Endothelial cell of umbilical vein (primary cell): ENCODE results near the gene PSMA4. TPM values are rescaled to one million over a fixed set of nuclear protein-coding genes. Genes with fewer than 3 reads are reported as not detected.

Source experiments
- BruUV-seq: library from RNA; stranded (reverse); fragments of 400-500 nt; replicated peaks from 2 replicates; lab custom pipeline; 2021; lab: Mats Ljungman, UMichigan
- CTCF ChIA-PET: fragments of 300-600, 350-600 bp; sonication (Branson Sonifier 250); formaldehyde crosslinking; loops from one replicate; lab custom pipeline; 2021; ENCODE audit warnings: antibody characterized with exemption, inconsistent platforms; lab: Charles Lee
- POLR2A ChIA-PET: fragments of 300-600, 350-600 bp; sonication (Branson Sonifier 250); formaldehyde crosslinking; loops from one replicate; lab custom pipeline; 2021; ENCODE audit warnings: antibody characterized with exemption, inconsistent platforms; lab: Charles Lee
- DNase-seq: peaks from one replicate; pipeline ENCODE4 v3.0.0-alpha.2; 2011; ENCODE audit warnings: low read depth, low spot score
- FAIRE-seq: peaks from 2 replicates; lab custom pipeline; 2011; peaks lifted over from hg19 to GRCh38; lab: Jason Lieb, UNC
- H2AFZ ChIP-seq: 2 replicates; pipeline ENCODE4 v1.6.0; 2012; ENCODE audit warnings: low read depth, low read length, control low read depth, inconsistent platforms
- H3K27ac ChIP-seq: 2 replicates; pipeline ENCODE4 v1.5.1; 2011; ENCODE audit warnings: low read depth, mild to moderate bottlenecking, control low read depth, low read length, moderate library complexity; ENCODE audit not compliant: insufficient read depth
- H3K27me3 ChIP-seq, 2 experiments: 2 replicates each; pipeline versions ENCODE4 v1.6.0 to v1.6.1; 2011; ENCODE audit warnings: low read length in 2 of 2, mixed read lengths in 1 of 2; ENCODE audit not compliant: control insufficient read depth in 2 of 2, insufficient read depth in 2 of 2
- H3K36me3 ChIP-seq, 2 experiments: 2 replicates in 1 of 2; 3 replicates in 1 of 2; pipeline ENCODE4 v1.5.1; 2011; ENCODE audit warnings: low read length in 2 of 2, mild to moderate bottlenecking in 1 of 2, moderate library complexity in 1 of 2; ENCODE audit not compliant: control insufficient read depth in 2 of 2, insufficient read depth in 2 of 2; ENCODE audit errors: extremely low read depth in 1 of 2
- H3K4me1 ChIP-seq: 3 replicates; pipeline ENCODE4 v1.5.1; 2011; ENCODE audit warnings: mild to moderate bottlenecking, low read length; ENCODE audit not compliant: control insufficient read depth, insufficient read depth; ENCODE audit errors: extremely low read depth
- H3K4me2 ChIP-seq: 2 replicates; pipeline ENCODE4 v1.6.1; 2011; ENCODE audit warnings: low read length, control low read depth, mixed read lengths; ENCODE audit not compliant: insufficient read depth
- H3K4me3 ChIP-seq, 3 experiments: fragments of 200-600 bp in 1 of 3; sonication (generic), shearing (Covaris generic) in 1 of 3; replicated peaks in 1 of 3; 2 replicates each; pipeline ENCODE4 v1.5.1; 2011 to 2016; ENCODE audit warnings: control low read depth in 3 of 3, low read length in 3 of 3, mild to moderate bottlenecking in 2 of 3, inconsistent platforms in 1 of 3, low read depth in 1 of 3, moderate library complexity in 1 of 3; ENCODE audit not compliant: insufficient read depth in 1 of 3
- H3K79me2 ChIP-seq: 2 replicates; pipeline ENCODE4 v1.6.0; 2012; ENCODE audit warnings: low read length, inconsistent platforms; ENCODE audit not compliant: control insufficient read depth, insufficient read depth
- H3K9ac ChIP-seq: replicated peaks from 2 replicates; pipeline ENCODE3; 2011; ENCODE audit warnings: low read length, control low read depth; ENCODE audit not compliant: insufficient read depth; ENCODE audit errors: extremely low read depth
- H3K9me1 ChIP-seq: replicated peaks from 3 replicates; pipeline ENCODE4 v1.6.0; 2011; ENCODE audit warnings: mild to moderate bottlenecking, low read length; ENCODE audit not compliant: control insufficient read depth, insufficient read depth; ENCODE audit errors: extremely low read depth
- H3K9me3 ChIP-seq: replicated peaks from 2 replicates; pipeline ENCODE4 v1.5.1; 2012; ENCODE audit warnings: low read length, inconsistent platforms; ENCODE audit not compliant: control insufficient read depth, insufficient read depth
- H4K20me1 ChIP-seq: replicated peaks from 2 replicates; pipeline ENCODE3; 2011; ENCODE audit warnings: mild to moderate bottlenecking, low read length; ENCODE audit not compliant: control insufficient read depth, insufficient read depth; ENCODE audit errors: extremely low read depth
- EZH2 ChIP-seq: IDR thresholded peaks from 2 replicates; pipeline ENCODE4 v1.6.1; 2012; ENCODE audit warnings: borderline replicate concordance, low read depth, mild to moderate bottlenecking, moderate library complexity, low read length, inconsistent platforms; ENCODE audit not compliant: severe bottlenecking
- FOS ChIP-seq: IDR thresholded peaks from 2 replicates; pipeline ENCODE4 v1.6.1; 2011; ENCODE audit warnings: mild to moderate bottlenecking, low read length, moderate library complexity, borderline replicate concordance; ENCODE audit not compliant: insufficient read depth
- GATA2 ChIP-seq: IDR thresholded peaks from 2 replicates; pipeline ENCODE4 v1.7.0; 2011; ENCODE audit warnings: low read depth, mild to moderate bottlenecking, moderate library complexity, mixed read lengths, low read length; ENCODE audit not compliant: insufficient read length, insufficient read depth
- JUN ChIP-seq: IDR thresholded peaks from 2 replicates; pipeline ENCODE4 v1.6.1; 2011; ENCODE audit warnings: borderline replicate concordance, low read depth; ENCODE audit not compliant: insufficient read length, insufficient read depth
- MYC ChIP-seq: IDR thresholded peaks from one replicate; pipeline ENCODE4 v1.6.1; 2011; ENCODE audit warnings: mild to moderate bottlenecking, low read depth, low read length
- POLR2A ChIP-seq: IDR thresholded peaks from 2 replicates; pipeline ENCODE4 v1.6.1; 2012; ENCODE audit warnings: low read depth, mild to moderate bottlenecking, control low read depth, low read length
- dilution Hi-C: fragments of 300-500 bp; cut with MboI; formaldehyde crosslinking; loops from one replicate; pipeline ENCODE4 v1.15.0; 2019; ENCODE audit warnings: low sequenced_read_pairs; ENCODE audit not compliant: extremely low pct_ligation_motif_present
- intact Hi-C: fragments of 100-400 bp; cut with micrococcal nuclease; formaldehyde crosslinking; loops from one replicate; pipeline ENCODE4 v1.10.0; 2022
- polyA plus RNA-seq, 4 experiments: library from polyadenylated mRNA; depleted of rRNA in 3 of 4; stranded (reverse) in 3 of 4; unstranded in 1 of 4; fragments of >200 nt; gene quantifications; 2 replicates each; pipeline versions ENCODE4 v1.2.1 to v1.2.3, GENCODE V29; 2011 to 2012; ENCODE audit warnings: missing spikeins in 1 of 4
- total RNA-seq: library from RNA; stranded (reverse); gene quantifications from 2 replicates; pipeline ENCODE4 v1.2.3, GENCODE V29; 2021
- TF ChIP-seq, protein P1 (sequence below): IDR thresholded peaks from 2 replicates; pipeline ENCODE4 v1.6.1; 2011; ENCODE audit not compliant: insufficient read depth, insufficient read length
- TF ChIP-seq, protein P2 (sequence below), 2 donors: IDR thresholded peaks; 1 replicate in 1 of 2; 2 replicates in 1 of 2; pipeline ENCODE4 v1.5.1; 2011; ENCODE audit warnings: low read length in 2 of 2, mild to moderate bottlenecking in 2 of 2, moderate library complexity in 2 of 2, control low read depth in 1 of 2, inconsistent platforms in 1 of 2, low read depth in 1 of 2; ENCODE audit not compliant: insufficient read depth in 1 of 2; ENCODE audit errors: extremely low read depth in 1 of 2

Gene PSMA4
- total and polyA plus RNA-seq, 2 donors (not counting 3 experiments of a cell fraction or from before 2014, with no cell fraction given) = 250 to 279 TPM

DNA sequence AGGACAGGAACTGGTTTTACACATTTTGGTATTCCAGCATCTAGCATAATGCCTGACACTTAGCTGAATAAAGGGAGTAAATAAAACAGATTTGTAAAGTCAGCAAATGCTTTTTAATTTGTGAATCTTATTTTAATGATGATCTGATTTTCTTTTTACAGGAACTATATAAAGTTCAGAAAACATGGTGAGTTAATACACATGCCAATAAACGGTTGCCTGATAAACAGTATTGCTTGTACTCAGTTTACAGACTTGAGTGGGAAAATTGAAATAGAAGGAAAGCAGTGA lies 1.4 kb downstream of the PSMA4 start:
- Histone ChIP-seq H3K4me2 (peak overlapping the region; percentile 87), H2AFZ (no peak overlapping the region), H3K36me3 (peaks cover 5 to 14% of the 10 kb centered on the region in 2 experiments), H3K9me3 (no peaks in the 10 kb centered on the region), H3K79me2 (peaks cover 25% of the 10 kb centered on the region), H3K9ac (peak overlapping the region; percentile 98), H3K9me1 (no peaks in the 10 kb centered on the region), H3K4me1 (peaks cover 13% of the 10 kb centered on the region), H3K27ac (peak overlapping the region; percentile 92), H3K4me3 (peak overlapping the region; percentile 67 to 96 (median 88)), H4K20me1 (no peaks in the 10 kb centered on the region), H3K27me3 (no peaks in the 10 kb centered on the region)
- POLR2A ChIA-PET = no interaction called here
- no TSS peak for BruUV-seq
- CTCF ChIA-PET = interaction anchor here (1.4 to 2.2 kb wide), 2 partner anchors 8 to 24 kb away, joined by 5 to 27 read pairs; partner anchors contain the start of gene CHRNA5
- DNase-seq (no peak), FAIRE-seq (no peak)
- intact Hi-C loops = no loop called here
- dilution Hi-C loops = no loop called here
- TF ChIP-seq GATA2 (no peak), POLR2A (no peak), JUN (no peak), EZH2 (no peak), FOS (no peak), MYC (no peak)
- TF ChIP-seq, protein P1, sequence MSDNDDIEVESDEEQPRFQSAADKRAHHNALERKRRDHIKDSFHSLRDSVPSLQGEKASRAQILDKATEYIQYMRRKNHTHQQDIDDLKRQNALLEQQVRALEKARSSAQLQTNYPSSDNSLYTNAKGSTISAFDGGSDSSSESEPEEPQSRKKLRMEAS = no peak
- TF ChIP-seq, protein P2, sequence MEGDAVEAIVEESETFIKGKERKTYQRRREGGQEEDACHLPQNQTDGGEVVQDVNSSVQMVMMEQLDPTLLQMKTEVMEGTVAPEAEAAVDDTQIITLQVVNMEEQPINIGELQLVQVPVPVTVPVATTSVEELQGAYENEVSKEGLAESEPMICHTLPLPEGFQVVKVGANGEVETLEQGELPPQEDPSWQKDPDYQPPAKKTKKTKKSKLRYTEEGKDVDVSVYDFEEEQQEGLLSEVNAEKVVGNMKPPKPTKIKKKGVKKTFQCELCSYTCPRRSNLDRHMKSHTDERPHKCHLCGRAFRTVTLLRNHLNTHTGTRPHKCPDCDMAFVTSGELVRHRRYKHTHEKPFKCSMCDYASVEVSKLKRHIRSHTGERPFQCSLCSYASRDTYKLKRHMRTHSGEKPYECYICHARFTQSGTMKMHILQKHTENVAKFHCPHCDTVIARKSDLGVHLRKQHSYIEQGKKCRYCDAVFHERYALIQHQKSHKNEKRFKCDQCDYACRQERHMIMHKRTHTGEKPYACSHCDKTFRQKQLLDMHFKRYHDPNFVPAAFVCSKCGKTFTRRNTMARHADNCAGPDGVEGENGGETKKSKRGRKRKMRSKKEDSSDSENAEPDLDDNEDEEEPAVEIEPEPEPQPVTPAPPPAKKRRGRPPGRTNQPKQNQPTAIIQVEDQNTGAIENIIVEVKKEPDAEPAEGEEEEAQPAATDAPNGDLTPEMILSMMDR (IDR thresholded peaks at IDR 0.05; ENCODE audit: extremely low read depth in 1 of 2, insufficient read depth in 1 of 2, low read depth in 1 of 2, low read length in 2 of 2) = no peak
